Sciatic nerve (tissue), 2 donors: Measurements from ENCODE around the gene RAB20. TPM values are rescaled to one million over a fixed set of nuclear protein-coding genes. Genes with fewer than 3 reads are reported as not detected.

Experiments
- ATAC-seq: fragments of 200-7000 bp; cut with Tn5 transposase; one replicate; pipeline ENCODE4 v1.9.1; 2020; ENCODE audit warnings: mild to moderate bottlenecking, moderate library complexity
- DNase-seq: peaks from one replicate; pipeline ENCODE4 v3.0.0-alpha.2; 2020; ENCODE audit warnings: low spot score
- intact Hi-C: fragments of 100-400 bp; cut with DNase I; formaldehyde crosslinking; loops from one replicate; pipeline ENCODE4 v1.14.2; 2022
- total RNA-seq: library from RNA; stranded (reverse); fragmentation: NEBNext Ultra II Directional; extraction: Animal tissue kit (Norgen Biotek cat#: 25700); gene quantifications from one replicate; pipeline ENCODE4 v1.2.1, GENCODE V29; 2021
- donor health status: DM: no; HTN: no; CAD: no.
- donor health status: DM: no; HTN: no; CAD: no.

RAB20 gene
- total RNA-seq, 1 donor from 2014 or later, result 23.8 TPM

- DNase-seq (no peak), ATAC-seq (peak; percentile 30)
- intact Hi-C loops, result no loop called here
These were observed 2.0 kb downstream of the RAB20 start for GRCh38 chr13:110559429-110559943.

- no peak for ATAC-seq
- DNase-seq, result peak; percentile 61
- intact Hi-C loops, result no loop called here
These were observed 3.8 kb downstream of the RAB20 start for GRCh38 chr13:110557610-110558305.

GRCh38 chr13:110557082-110557481, 4.4 kb downstream of the RAB20 start:
- intact Hi-C loops, result no loop called here

GRCh38 chr13:110556224-110556606, 5.3 kb downstream of the RAB20 start:
- DNase-seq (no peak), ATAC-seq (no peak)
- intact Hi-C loops, result no loop called here

More at GRCh38 chr13:110557082-110557481, 4.4 kb downstream of the RAB20 start:
- no peak for ATAC-seq
- DNase-seq, result no peak

GRCh38 chr13:110555601-110556223, 5.8 kb downstream of the RAB20 start:
- intact Hi-C loops, result no loop called here
- ATAC-seq, result no peak
- DNase-seq, result no peak

GRCh38 chr13:110554946-110555345, 6.6 kb downstream of the RAB20 start:
- ATAC-seq (no peak), DNase-seq (no peak)
- intact Hi-C loops, result no loop called here

- DNase-seq (no peak), ATAC-seq (no peak)
These were observed 7.2 kb downstream of the RAB20 start for GRCh38 chr13:110554227-110554836.

GRCh38 chr13:110553417-110553816, 8.1 kb downstream of the RAB20 start:
- no peak for ATAC-seq
- no peak for DNase-seq
- intact Hi-C loops, result no loop called here

More at GRCh38 chr13:110554227-110554836, 7.2 kb downstream of the RAB20 start:
- intact Hi-C loops, result no loop called here

- intact Hi-C loops, result no loop called here
- ATAC-seq, result no peak
- DNase-seq, result no peak
These were observed 8.8 kb downstream of the RAB20 start for GRCh38 chr13:110552767-110553166.

GRCh38 chr13:110551284-110551683, 10.2 kb downstream of the RAB20 start:
- ATAC-seq, result peak; percentile 4
- DNase-seq, result peak; percentile 49
- intact Hi-C loops, result no loop called here

GRCh38 chr13:110549795-110550160, 11.7 kb downstream of the RAB20 start:
- intact Hi-C loops, result no loop called here
- ATAC-seq (no peak), DNase-seq (no peak)

- DNase-seq (no peak), ATAC-seq (no peak)
These were observed 12.4 kb downstream of the RAB20 start for GRCh38 chr13:110548891-110549794.

GRCh38 chr13:110546926-110547325, 14.6 kb downstream of the RAB20 start:
- intact Hi-C loops, result no loop called here
- DNase-seq (peak; percentile 84), ATAC-seq (peak; percentile 61)

More at GRCh38 chr13:110548891-110549794, 12.4 kb downstream of the RAB20 start:
- intact Hi-C loops, result no loop called here

GRCh38 chr13:110546378-110546777, 15.1 kb downstream of the RAB20 start:
- ATAC-seq (no peak), DNase-seq (no peak)
- intact Hi-C loops, result no loop called here

GRCh38 chr13:110542169-110542796, 19.2 kb downstream of the RAB20 start:
- intact Hi-C loops, result no loop called here
- ATAC-seq, result no peak
- no peak for DNase-seq

GRCh38 chr13:110541526-110541920, 20.0 kb downstream of the RAB20 start:
- ATAC-seq, result peak; percentile 37
- DNase-seq, result no peak
- intact Hi-C loops, result no loop called here

GRCh38 chr13:110540871-110541525, 20.5 kb downstream of the RAB20 start:
- DNase-seq (no peak), ATAC-seq (no peak)
- intact Hi-C loops, result no loop called here

- intact Hi-C loops, result no loop called here
- DNase-seq (no peak), ATAC-seq (no peak)
These were observed 21.6 kb downstream of the RAB20 start for GRCh38 chr13:110539894-110540293.
